GM13976 (cell line): ENCODE data around the gene IKZF3.
A peak's percentile ranks its signal among the peaks of the same experiment; 100 is the strongest.

Source experiments
- DNase-seq: peaks from one replicate; pipeline ENCODE4 v3.0.0; 2012; ENCODE audit warnings: low spot score
- CTCF ChIP-seq: IDR thresholded peaks from 2 replicates; pipeline ENCODE4 v1.5.1; 2012; ENCODE audit warnings: borderline replicate concordance, mild to moderate bottlenecking; ENCODE audit not compliant: insufficient read depth; ENCODE audit errors: extremely low read depth, missing control alignments, control extremely low read depth
- in situ Hi-C: fragments of 300-500 bp; cut with MboI; formaldehyde crosslinking; loops from one replicate; pipeline ENCODE4 v1.12.0; 2022; ENCODE audit warnings: low sequenced_read_pairs, mixed read lengths, inconsistent platforms; ENCODE audit not compliant: unreplicated experiment

The IKZF3 gene

DNA sequence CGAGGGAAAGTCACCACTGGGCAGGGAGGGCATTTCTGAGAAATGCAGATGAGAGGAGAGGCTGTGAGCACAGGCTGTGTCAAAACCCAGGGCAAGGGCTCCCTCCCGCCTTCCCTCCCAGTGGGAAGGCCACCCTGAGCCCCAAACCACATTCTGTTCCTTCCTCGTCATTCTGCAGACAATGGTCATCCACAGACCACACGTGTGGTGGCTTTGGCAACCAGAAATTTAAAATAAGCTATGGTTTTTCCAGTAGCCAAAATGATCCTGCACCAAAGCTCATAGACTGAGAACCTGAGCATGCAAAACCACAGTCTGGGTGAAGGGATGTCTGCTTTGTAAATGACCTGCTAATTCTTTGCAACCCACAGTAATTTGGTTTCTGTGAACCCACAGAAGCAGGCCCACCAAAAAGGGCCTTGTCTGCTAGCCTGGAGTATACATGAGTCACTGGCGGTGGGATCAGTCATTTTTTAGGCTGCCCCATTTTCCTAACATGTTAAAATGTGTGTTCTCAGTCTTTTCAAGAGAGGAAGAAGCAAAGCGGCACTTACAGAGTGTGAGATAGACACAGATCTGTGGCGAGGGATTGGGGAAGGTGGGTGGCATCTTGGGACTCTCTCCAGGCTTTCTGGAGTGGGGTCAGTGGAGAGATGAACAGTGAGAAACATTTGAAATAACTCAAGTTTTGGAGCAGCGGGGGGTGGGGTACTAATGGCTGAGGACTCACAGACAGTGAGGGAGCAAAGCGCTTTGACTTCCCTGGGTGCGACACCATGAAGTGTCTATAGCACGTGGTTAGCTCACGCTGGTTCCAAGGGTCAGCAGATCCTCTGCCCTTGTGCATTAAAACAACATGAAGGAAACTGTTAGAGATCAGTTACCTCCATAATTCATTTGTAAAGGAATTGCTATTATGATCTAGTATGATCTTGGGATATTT lies 105.9 kb downstream of the IKZF3 start:
- peak; percentile 61 for DNase-seq
- no peak for TF ChIP-seq CTCF
- in situ Hi-C loops: no loop called here

DNA sequence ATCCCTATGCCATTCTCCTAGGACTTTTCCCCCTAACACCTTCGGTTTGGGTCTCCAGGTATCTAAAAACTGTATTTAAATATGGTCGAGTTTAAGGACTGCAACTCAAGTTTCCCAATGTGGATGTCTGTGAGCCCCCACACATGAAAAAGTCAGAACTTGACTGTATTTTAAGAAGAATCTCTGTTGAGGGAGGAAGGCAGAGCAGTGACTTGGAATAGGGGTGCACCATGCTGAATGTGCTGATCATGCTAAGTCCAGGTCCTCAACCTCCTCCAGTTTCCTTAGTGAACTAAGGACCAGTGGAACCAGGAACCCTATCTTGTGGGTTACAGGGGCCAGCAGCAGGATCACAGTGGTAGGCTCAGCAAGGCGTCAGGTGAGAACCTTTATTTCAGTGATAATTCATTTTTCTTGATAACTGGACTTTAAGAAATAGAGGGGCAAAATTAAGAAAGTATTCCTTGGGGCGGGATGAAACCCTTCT lies 106.9 kb downstream of the IKZF3 start:
- DNase-seq: no peak
- TF ChIP-seq CTCF: no peak
- in situ Hi-C loops: no loop called here

DNA sequence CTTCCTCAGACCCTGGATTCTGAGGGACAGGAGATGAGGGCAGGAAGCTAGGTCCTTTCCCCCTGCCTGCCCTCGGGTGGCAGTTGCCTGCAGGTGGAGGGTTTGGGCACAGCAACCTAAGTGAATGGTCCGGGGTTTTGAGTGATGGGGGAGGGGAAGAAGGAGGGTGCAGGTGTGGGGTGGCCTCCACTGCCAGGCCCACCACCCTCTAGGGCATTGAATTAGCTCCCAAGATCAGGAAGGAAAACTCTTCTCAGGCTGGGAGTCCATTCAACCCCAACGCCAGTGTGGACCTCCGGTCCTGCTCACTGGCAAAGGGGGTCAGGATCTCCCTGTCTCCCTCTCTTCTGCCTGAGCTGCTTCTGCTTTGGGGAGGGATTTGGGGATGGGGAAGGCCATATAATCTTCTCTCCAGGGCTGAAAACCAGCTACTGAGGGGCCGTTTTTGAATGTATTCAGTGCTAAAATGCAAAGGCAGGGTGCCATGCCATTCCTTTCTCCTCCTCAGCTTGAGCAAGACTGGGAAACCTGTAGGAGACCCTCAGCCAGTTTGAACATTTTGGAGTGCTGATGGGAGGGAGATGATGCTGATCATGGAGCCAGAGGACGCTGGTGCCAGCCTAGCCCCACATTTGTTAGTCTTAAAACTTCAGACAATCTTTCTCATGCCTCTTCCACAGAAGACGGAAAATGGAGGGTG lies 107.6 kb downstream of the IKZF3 start:
- no peak for TF ChIP-seq CTCF
- in situ Hi-C loops: no loop called here
- DNase-seq: no peak

DNA sequence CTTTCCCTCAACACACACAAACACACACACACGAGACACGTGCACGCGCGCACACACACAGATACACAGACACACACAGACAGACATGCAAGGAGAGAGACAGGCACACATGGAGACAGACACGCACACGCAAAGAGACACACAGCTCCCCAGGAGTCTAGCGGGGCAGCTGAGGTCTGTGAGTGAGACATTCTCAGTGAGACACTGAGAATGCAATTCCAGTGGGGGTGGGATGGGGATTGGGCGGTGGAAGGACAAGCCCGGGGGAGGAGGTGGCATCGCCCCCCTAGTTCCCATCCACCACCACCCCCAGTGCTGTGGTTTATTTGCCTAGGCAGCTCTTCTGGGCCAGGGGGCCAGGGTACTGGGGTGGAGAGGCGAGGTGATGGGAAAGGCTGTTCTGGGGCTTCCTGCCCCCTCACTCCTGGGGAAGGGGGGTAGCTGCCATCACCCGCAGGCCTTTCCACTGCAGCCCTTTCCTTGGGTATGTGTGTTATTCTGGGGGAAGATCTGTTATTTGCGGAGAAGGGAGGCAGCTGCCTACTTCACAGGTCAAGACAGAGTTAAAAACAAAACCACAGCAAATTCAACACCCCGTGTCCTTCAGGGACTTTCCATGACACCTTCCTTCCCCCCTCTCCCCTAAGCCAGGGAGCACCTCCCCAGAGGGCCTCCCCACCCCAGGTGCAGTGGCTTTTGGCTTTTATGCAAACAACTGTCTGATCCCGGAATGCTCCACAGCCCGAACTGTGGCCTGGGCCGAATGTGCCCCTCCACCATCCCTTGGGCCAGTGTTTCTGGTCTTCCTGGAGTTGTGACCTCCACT lies 108.3 kb downstream of the IKZF3 start:
- peak; percentile 82 for DNase-seq
- no peak for TF ChIP-seq CTCF
- in situ Hi-C loops: no loop called here

DNA sequence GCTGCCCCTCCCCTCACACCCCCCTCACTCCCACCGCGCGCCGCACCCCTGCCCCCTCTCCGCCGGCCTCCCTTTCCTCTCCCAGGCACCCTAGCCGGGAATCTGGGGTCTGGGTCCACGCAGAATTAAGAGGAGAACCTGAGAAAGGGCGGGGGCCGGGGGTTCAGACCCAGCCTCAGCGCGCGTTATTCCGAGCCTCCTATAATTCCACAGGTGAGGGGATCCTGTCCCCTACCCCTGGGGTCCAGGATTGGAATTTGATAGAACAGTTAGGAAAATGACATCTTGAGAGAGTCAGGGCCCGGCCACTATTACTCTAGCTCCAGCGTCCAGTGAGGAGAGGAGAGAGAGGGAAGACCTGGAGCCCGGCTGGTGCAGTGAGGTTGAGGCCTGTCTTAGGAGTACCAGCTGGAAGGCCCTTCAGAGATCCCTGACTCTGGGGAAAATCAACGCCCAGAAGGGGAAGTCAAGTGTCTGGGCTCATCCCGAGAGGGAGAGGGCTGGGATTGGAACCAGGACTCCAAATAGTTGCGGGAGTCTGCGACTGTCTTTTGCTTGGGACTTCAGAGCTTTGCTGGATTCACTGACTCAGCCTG lies 109.1 kb downstream of the IKZF3 start:
- DNase-seq: peak; percentile 36
- TF ChIP-seq CTCF: no peak
- in situ Hi-C loops: no loop called here
